HepG2 (cell line): ENCODE results near the gene SORD. TPM values are rescaled to one million over a fixed set of nuclear protein-coding genes. Genes with fewer than 3 reads are reported as not detected.

Experiments
- CSRNP2 ChIP-seq: sonication (generic); formaldehyde crosslinking; conservative IDR thresholded peaks from 2 replicates; pipeline ENCODE4 v1.8.0; 2022; ENCODE audit warnings: low read depth, missing genetic modification reagents
- E2F1 ChIP-seq: sonication (generic); formaldehyde crosslinking; IDR thresholded peaks from 2 replicates; pipeline ENCODE4 v1.5.0; 2020; ENCODE audit warnings: missing genetic modification reagents
- IRF2 ChIP-seq: IDR thresholded peaks from 2 replicates; pipeline ENCODE4 v1.6.1; 2018; ENCODE audit warnings: missing genetic modification reagents, missing compliant biosample characterization
- ISX ChIP-seq: sonication (generic); formaldehyde crosslinking; conservative IDR thresholded peaks from 2 replicates; pipeline ENCODE4 v1.5.0; 2020; ENCODE audit warnings: missing genetic modification reagents
- JUN ChIP-seq: sonication (generic); formaldehyde crosslinking; IDR thresholded peaks from 2 replicates; pipeline ENCODE4 v1.4.0; 2020; ENCODE audit warnings: mild to moderate bottlenecking, missing genetic modification reagents
- NCOA1 ChIP-seq: sonication (generic); formaldehyde crosslinking; IDR thresholded peaks from 2 replicates; pipeline ENCODE4 v1.9.0; 2021; ENCODE audit warnings: missing genetic modification reagents
- PHF21A ChIP-seq: sonication (generic); formaldehyde crosslinking; IDR thresholded peaks from 2 replicates; pipeline ENCODE4 v1.5.0; 2020; ENCODE audit warnings: mild to moderate bottlenecking, missing genetic modification reagents
- POLR2A ChIP-seq, 2 experiments: IDR thresholded peaks; 2 replicates each; pipeline ENCODE4 v1.6.1; 2011; ENCODE audit warnings: low read depth in 2 of 2, low read length in 2 of 2, mild to moderate bottlenecking in 1 of 2, moderate library complexity in 1 of 2; ENCODE audit not compliant: insufficient read depth in 1 of 2
- RFXAP ChIP-seq: sonication (generic); formaldehyde crosslinking; IDR thresholded peaks from 2 replicates; pipeline ENCODE4 v1.4.0; 2020; ENCODE audit warnings: missing genetic modification reagents, borderline replicate concordance
- RXRA ChIP-seq: sonication (generic); formaldehyde crosslinking; IDR thresholded peaks from 2 replicates; pipeline ENCODE4 v1.5.1; 2020; ENCODE audit warnings: missing genetic modification reagents
- SATB2 ChIP-seq: sonication (generic); formaldehyde crosslinking; IDR thresholded peaks from 2 replicates; pipeline ENCODE4 v1.5.0; 2020; ENCODE audit warnings: missing genetic modification reagents
- SIN3A ChIP-seq: IDR thresholded peaks from 2 replicates; pipeline ENCODE4 v1.6.1; 2011; ENCODE audit warnings: low read depth, mild to moderate bottlenecking, control low read depth, low read length, borderline replicate concordance
- SMAD1 ChIP-seq: sonication (generic); formaldehyde crosslinking; IDR thresholded peaks from 2 replicates; pipeline ENCODE4 v1.4.0; 2020; ENCODE audit warnings: missing genetic modification reagents, low read depth, mild to moderate bottlenecking, borderline replicate concordance
- TGIF2 ChIP-seq: IDR thresholded peaks from 2 replicates; pipeline ENCODE4 v1.6.1; 2016; ENCODE audit warnings: control low read depth, missing compliant biosample characterization
- ZBTB4 ChIP-seq: sonication (generic); formaldehyde crosslinking; IDR thresholded peaks from 2 replicates; pipeline ENCODE4 v1.4.0; 2020; ENCODE audit warnings: missing genetic modification reagents, mild to moderate bottlenecking, borderline replicate concordance
- ZBTB8A ChIP-seq: sonication (generic); formaldehyde crosslinking; IDR thresholded peaks from 2 replicates; pipeline ENCODE4 v1.4.0; 2020; ENCODE audit warnings: mild to moderate bottlenecking, low read depth, missing genetic modification reagents, borderline replicate concordance
- ZNF10 ChIP-seq: sonication (generic); formaldehyde crosslinking; IDR thresholded peaks from 2 replicates; pipeline ENCODE4 v1.4.0; 2020; ENCODE audit warnings: mild to moderate bottlenecking, low read depth, missing genetic modification reagents, borderline replicate concordance
- ZNF205 ChIP-seq: IDR thresholded peaks from 2 replicates; pipeline ENCODE4 v1.6.1; 2018; ENCODE audit warnings: missing biosample characterization, missing genetic modification reagents
- ZNF317 ChIP-seq: sonication (generic); formaldehyde crosslinking; IDR thresholded peaks from 2 replicates; pipeline ENCODE4 v1.5.0; 2020; ENCODE audit warnings: mild to moderate bottlenecking, missing genetic modification reagents
- ZNF34 ChIP-seq: sonication (generic); formaldehyde crosslinking; IDR thresholded peaks from 2 replicates; pipeline ENCODE4 v1.4.0; 2020; ENCODE audit warnings: mild to moderate bottlenecking, missing genetic modification reagents, borderline replicate concordance
- ZNF382 ChIP-seq: sonication (generic); formaldehyde crosslinking; IDR thresholded peaks from 2 replicates; pipeline ENCODE4 v1.5.0; 2020; ENCODE audit warnings: missing genetic modification reagents, mild to moderate bottlenecking, borderline replicate concordance
- ZNF549 ChIP-seq: sonication (generic); formaldehyde crosslinking; IDR thresholded peaks from 2 replicates; pipeline ENCODE4 v1.5.0; 2020; ENCODE audit warnings: missing genetic modification reagents
- ZNF619 ChIP-seq: sonication (generic); formaldehyde crosslinking; IDR thresholded peaks from 2 replicates; pipeline ENCODE4 v1.4.0; 2020; ENCODE audit warnings: mild to moderate bottlenecking, missing genetic modification reagents
- ZNF652 ChIP-seq: IDR thresholded peaks from 2 replicates; pipeline ENCODE4 v1.6.1; 2016; ENCODE audit warnings: low read depth, borderline replicate concordance
- ZNF75D ChIP-seq: sonication (generic); formaldehyde crosslinking; IDR thresholded peaks from 2 replicates; pipeline ENCODE4 v1.8.1; 2023; ENCODE audit warnings: missing genetic modification reagents, mild to moderate bottlenecking, borderline replicate concordance
- ZNF883 ChIP-seq: sonication (generic); formaldehyde crosslinking; IDR thresholded peaks from 2 replicates; pipeline ENCODE4 v1.5.1; 2020; ENCODE audit warnings: mild to moderate bottlenecking, missing genetic modification reagents; ENCODE audit errors: not compliant biosample characterization
- polyA plus RNA-seq, 8 experiments: library from polyadenylated mRNA; depleted of rRNA in 3 of 8; stranded (reverse) in 7 of 8; unstranded in 1 of 8; fragments of >200 nt; fragmentation: Illumina TruSeq in 4 of 8; extraction: Trizol in 4 of 8; gene quantifications; 2 replicates each; pipeline versions ENCODE4 v1.2.1 to v1.2.3, GENCODE V29; 2011 to 2016; ENCODE audit warnings: low read depth in 4 of 8, missing spikeins in 1 of 8, mixed read lengths in 1 of 8; ENCODE audit not compliant: insufficient read depth in 1 of 8
- total RNA-seq, 5 experiments: library from RNA; depleted of rRNA; stranded (reverse); fragments of >200 nt; fragmentation: Illumina TruSeq; extraction: Trizol; gene quantifications; 2 replicates each; pipeline ENCODE4 v1.2.3, GENCODE V29; 2016; ENCODE audit warnings: low read depth in 1 of 5

Gene SORD
- total and polyA plus RNA-seq, 2 of the 13 experiments (the other 11 are each of a cell fraction or from before 2014, with no cell fraction given) = 59.1 to 95.3 TPM

GRCh38 chr15:45022871-45023658, at the start of gene SORD (continued):
- TF ChIP-seq ZNF883 (CRISPR knock-in tag) (peak; percentile 31), SMAD1 (peak; percentile 41; the same call in 1 of the 2 replicates), E2F1 (no peak), TGIF2 (CRISPR knock-in tag) (no peak), ZBTB4 (CRISPR knock-in tag) (0 out of 2 replicates have a peak, but pooled peaks have one; percentile 23), RFXAP (CRISPR knock-in tag) (no peak), POLR2A (IDR thresholded peaks at IDR 0.05; ENCODE audit: insufficient read depth in 1 of 2, low read depth in 2 of 2, low read length in 2 of 2) (peak; percentile 87 to 96), ISX (CRISPR knock-in tag) (no peak), ZNF382 (no peak), JUN (CRISPR knock-in tag) (no peak), ZNF75D (CRISPR knock-in tag) (no peak), ZNF10 (CRISPR knock-in tag) (no peak), SATB2 (CRISPR knock-in tag) (no peak), SIN3A (no peak), ZNF205 (CRISPR knock-in tag) (no peak), ZNF652 (CRISPR knock-in tag) (no peak), ZBTB8A (no peak), ZNF619 (CRISPR knock-in tag) (no peak), CSRNP2 (no peak), RXRA (0 out of 2 replicates have a peak, but pooled peaks have one; percentile 31), ZNF34 (CRISPR knock-in tag) (no peak), IRF2 (CRISPR knock-in tag) (0 out of 2 replicates have a peak, but pooled peaks have one; percentile 20), NCOA1 (peak; percentile 78), ZNF549 (CRISPR knock-in tag) (no peak), PHF21A (CRISPR knock-in tag) (peak; percentile 46; the same call in 1 of the 2 replicates), ZNF317 (CRISPR knock-in tag) (0 out of 2 replicates have a peak, but pooled peaks have one; percentile 7)
